Measurements from ENCODE around the gene YOD1.
"Not testable (repeated sequence)": the region's sequence is repeated elsewhere in the genome, so short reads cannot be mapped to it uniquely, and the experiment has no call there.

The YOD1 gene

DNA sequence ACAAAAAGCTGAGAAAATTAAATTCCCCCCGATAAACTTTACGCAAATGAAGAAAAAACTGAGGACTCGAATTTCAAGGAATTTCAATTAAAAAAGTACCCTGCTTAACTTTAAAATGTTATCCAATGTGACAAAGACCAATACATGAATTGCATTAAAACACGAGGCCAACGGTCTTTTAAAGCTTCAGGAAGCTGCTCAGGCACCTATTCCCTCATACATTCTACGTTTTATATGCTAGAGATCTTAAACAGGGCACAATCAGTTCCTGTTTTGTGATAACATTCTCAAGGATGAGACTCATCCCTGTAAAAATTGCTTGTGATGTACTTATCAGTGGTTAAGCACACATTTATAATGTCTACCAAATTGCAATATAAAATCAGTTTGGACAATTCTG lies 3.0 kb downstream of the YOD1 start:
- 0 out of 2 replicates have a peak, but pooled peaks cover 5% of the 10 kb centered on the region for H4K20me1 ChIP-seq (ENCODE audit: insufficient read depth, low read length)
- peaks cover 46% of the 10 kb centered on the region for H3K79me2 ChIP-seq (ENCODE audit: low read length)
- H3K27ac ChIP-seq (ENCODE audit: low read length), result no peak overlapping the region
- no peak overlapping the region for H3K4me2 ChIP-seq (ENCODE audit: low read length)
- peaks cover 17% of the 10 kb centered on the region for H3K4me1 ChIP-seq (ENCODE audit: low read length)
- no peaks in the 10 kb centered on the region for H3K9me3 ChIP-seq (ENCODE audit: insufficient read depth, low read length)
- no peak overlapping the region for H2AFZ ChIP-seq (ENCODE audit: low read depth, low read length)
- H3K9ac ChIP-seq (ENCODE audit: low read length), result no peak overlapping the region
- peaks cover 38% of the 10 kb centered on the region for H3K36me3 ChIP-seq (replicated peaks; ENCODE audit: low read depth, low read length)
- no peaks in the 10 kb centered on the region for H3K27me3 ChIP-seq (ENCODE audit: low read depth, low read length)
- no peak for TF ChIP-seq EZH2phosphoT487 (IDR thresholded peaks at IDR 0.05; ENCODE audit: low read depth)
- TF ChIP-seq, protein P1, sequence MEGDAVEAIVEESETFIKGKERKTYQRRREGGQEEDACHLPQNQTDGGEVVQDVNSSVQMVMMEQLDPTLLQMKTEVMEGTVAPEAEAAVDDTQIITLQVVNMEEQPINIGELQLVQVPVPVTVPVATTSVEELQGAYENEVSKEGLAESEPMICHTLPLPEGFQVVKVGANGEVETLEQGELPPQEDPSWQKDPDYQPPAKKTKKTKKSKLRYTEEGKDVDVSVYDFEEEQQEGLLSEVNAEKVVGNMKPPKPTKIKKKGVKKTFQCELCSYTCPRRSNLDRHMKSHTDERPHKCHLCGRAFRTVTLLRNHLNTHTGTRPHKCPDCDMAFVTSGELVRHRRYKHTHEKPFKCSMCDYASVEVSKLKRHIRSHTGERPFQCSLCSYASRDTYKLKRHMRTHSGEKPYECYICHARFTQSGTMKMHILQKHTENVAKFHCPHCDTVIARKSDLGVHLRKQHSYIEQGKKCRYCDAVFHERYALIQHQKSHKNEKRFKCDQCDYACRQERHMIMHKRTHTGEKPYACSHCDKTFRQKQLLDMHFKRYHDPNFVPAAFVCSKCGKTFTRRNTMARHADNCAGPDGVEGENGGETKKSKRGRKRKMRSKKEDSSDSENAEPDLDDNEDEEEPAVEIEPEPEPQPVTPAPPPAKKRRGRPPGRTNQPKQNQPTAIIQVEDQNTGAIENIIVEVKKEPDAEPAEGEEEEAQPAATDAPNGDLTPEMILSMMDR (IDR thresholded peaks at IDR 0.05; ENCODE audit: low read depth, low read length), result no peak
- no peak overlapping the region for H3K4me3 ChIP-seq (ENCODE audit: low read length)

DNA sequence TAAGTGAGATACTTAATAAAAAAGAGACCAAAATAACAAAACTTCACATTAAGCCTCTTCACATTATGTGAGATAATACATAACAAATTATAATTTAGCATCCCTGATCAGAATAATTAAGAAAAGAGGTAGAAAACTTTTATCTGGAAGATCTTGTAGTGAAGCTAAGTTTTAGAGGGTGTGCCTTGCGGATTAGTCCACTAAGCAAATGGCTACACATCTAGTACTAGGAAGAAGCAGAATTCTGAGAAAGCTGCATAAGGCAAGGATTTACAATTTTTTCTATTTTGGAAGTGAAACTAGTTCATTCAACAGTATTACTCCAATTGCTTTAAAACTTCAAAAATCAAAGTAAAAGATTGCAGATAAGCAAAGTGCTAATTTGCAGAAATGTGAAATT lies 3.5 kb downstream of the YOD1 start:
- Histone ChIP-seq H3K4me2 (ENCODE audit: low read length) (no peak overlapping the region), H3K4me1 (ENCODE audit: low read length) (peaks cover 17% of the 10 kb centered on the region), H3K9ac (ENCODE audit: low read length) (no peak overlapping the region), H3K27me3 (ENCODE audit: low read depth, low read length) (no peaks in the 10 kb centered on the region), H4K20me1 (ENCODE audit: insufficient read depth, low read length) (0 out of 2 replicates have a peak, but pooled peaks cover 5% of the 10 kb centered on the region), H3K79me2 (ENCODE audit: low read length) (peaks cover 46% of the 10 kb centered on the region), H2AFZ (ENCODE audit: low read depth, low read length) (no peak overlapping the region), H3K9me3 (ENCODE audit: insufficient read depth, low read length) (no peaks in the 10 kb centered on the region), H3K27ac (ENCODE audit: low read length) (no peak overlapping the region), H3K4me3 (ENCODE audit: low read length) (no peak overlapping the region), H3K36me3 (replicated peaks; ENCODE audit: low read depth, low read length) (peaks cover 43% of the 10 kb centered on the region)
- TF ChIP-seq, protein P1 (IDR thresholded peaks at IDR 0.05; ENCODE audit: low read depth, low read length), result no peak
- TF ChIP-seq EZH2phosphoT487 (IDR thresholded peaks at IDR 0.05; ENCODE audit: low read depth), result no peak

GRCh38 chr1:207045453-207045852 lies 5.6 kb downstream of the YOD1 start:
- Histone ChIP-seq H3K4me3 (ENCODE audit: low read length) (no peak overlapping the region), H2AFZ (ENCODE audit: low read depth, low read length) (no peak overlapping the region), H4K20me1 (ENCODE audit: insufficient read depth, low read length) (0 out of 2 replicates have a peak, but pooled peaks cover 5% of the 10 kb centered on the region), H3K27ac (ENCODE audit: low read length) (no peak overlapping the region), H3K9me3 (ENCODE audit: insufficient read depth, low read length) (no peaks in the 10 kb centered on the region), H3K27me3 (ENCODE audit: low read depth, low read length) (no peaks in the 10 kb centered on the region), H3K79me2 (ENCODE audit: low read length) (peaks cover 43% of the 10 kb centered on the region), H3K4me1 (ENCODE audit: low read length) (peaks cover 6% of the 10 kb centered on the region), H3K36me3 (replicated peaks; ENCODE audit: low read depth, low read length) (peaks cover 43% of the 10 kb centered on the region), H3K4me2 (ENCODE audit: low read length) (no peak overlapping the region), H3K9ac (ENCODE audit: low read length) (no peak overlapping the region)
- TF ChIP-seq, protein P1 (IDR thresholded peaks at IDR 0.05; ENCODE audit: low read depth, low read length), result no peak
- no peak for TF ChIP-seq EZH2phosphoT487 (IDR thresholded peaks at IDR 0.05; ENCODE audit: low read depth)

- H3K4me1 ChIP-seq (ENCODE audit: low read length); H2AFZ ChIP-seq (ENCODE audit: low read depth, low read length); H4K20me1 ChIP-seq (ENCODE audit: insufficient read depth, low read length); H3K27ac ChIP-seq (ENCODE audit: low read length); H3K4me2 ChIP-seq (ENCODE audit: low read length); H3K79me2 ChIP-seq (ENCODE audit: low read length); H3K9me3 ChIP-seq (ENCODE audit: insufficient read depth, low read length); H3K9ac ChIP-seq (ENCODE audit: low read length); H3K4me3 ChIP-seq (ENCODE audit: low read length): not testable (repeated sequence)
- Histone ChIP-seq H3K36me3 (replicated peaks; ENCODE audit: low read depth, low read length) (peaks cover 17% of the 10 kb centered on the region), H3K27me3 (ENCODE audit: low read depth, low read length) (peaks cover 25% of the 10 kb centered on the region)
Observed at GRCh38 chr1:207041397-207041796, 9.6 kb downstream of the YOD1 start.

- Histone ChIP-seq H3K4me3 (ENCODE audit: low read length) (no peak overlapping the region), H3K27me3 (ENCODE audit: low read depth, low read length) (peaks cover 31% of the 10 kb centered on the region), H4K20me1 (ENCODE audit: insufficient read depth, low read length) (no peaks in the 10 kb centered on the region), H2AFZ (ENCODE audit: low read depth, low read length) (no peak overlapping the region), H3K9me3 (ENCODE audit: insufficient read depth, low read length) (no peaks in the 10 kb centered on the region), H3K4me1 (ENCODE audit: low read length) (no peaks in the 10 kb centered on the region), H3K27ac (ENCODE audit: low read length) (no peak overlapping the region), H3K36me3 (replicated peaks; ENCODE audit: low read depth, low read length) (peaks cover 10% of the 10 kb centered on the region), H3K9ac (ENCODE audit: low read length) (no peak overlapping the region), H3K79me2 (ENCODE audit: low read length) (no peaks in the 10 kb centered on the region), H3K4me2 (ENCODE audit: low read length) (no peak overlapping the region)
- no peak for TF ChIP-seq EZH2phosphoT487 (IDR thresholded peaks at IDR 0.05; ENCODE audit: low read depth)
- TF ChIP-seq, protein P1 (IDR thresholded peaks at IDR 0.05; ENCODE audit: low read depth, low read length), result no peak
Observed at GRCh38 chr1:207040181-207040533, 10.9 kb downstream of the YOD1 start.

All from OCI-LY3 (cell line).